Astrocyte (in vitro differentiated cells and primary cell): Measurements from ENCODE around the gene SUGCT.

Experiments
- EZH2 ChIP-seq: IDR thresholded peaks from 2 replicates; pipeline ENCODE4 v1.6.1; 2012; ENCODE audit warnings: mild to moderate bottlenecking, low read length, inconsistent platforms; ENCODE audit not compliant: insufficient read depth
- TF ChIP-seq, protein P1 (sequence below): IDR thresholded peaks from 2 replicates; pipeline ENCODE4 v1.5.1; 2011; ENCODE audit warnings: low read depth, mild to moderate bottlenecking, inconsistent platforms, low read length, moderate library complexity; ENCODE audit not compliant: insufficient read depth

DNA sequence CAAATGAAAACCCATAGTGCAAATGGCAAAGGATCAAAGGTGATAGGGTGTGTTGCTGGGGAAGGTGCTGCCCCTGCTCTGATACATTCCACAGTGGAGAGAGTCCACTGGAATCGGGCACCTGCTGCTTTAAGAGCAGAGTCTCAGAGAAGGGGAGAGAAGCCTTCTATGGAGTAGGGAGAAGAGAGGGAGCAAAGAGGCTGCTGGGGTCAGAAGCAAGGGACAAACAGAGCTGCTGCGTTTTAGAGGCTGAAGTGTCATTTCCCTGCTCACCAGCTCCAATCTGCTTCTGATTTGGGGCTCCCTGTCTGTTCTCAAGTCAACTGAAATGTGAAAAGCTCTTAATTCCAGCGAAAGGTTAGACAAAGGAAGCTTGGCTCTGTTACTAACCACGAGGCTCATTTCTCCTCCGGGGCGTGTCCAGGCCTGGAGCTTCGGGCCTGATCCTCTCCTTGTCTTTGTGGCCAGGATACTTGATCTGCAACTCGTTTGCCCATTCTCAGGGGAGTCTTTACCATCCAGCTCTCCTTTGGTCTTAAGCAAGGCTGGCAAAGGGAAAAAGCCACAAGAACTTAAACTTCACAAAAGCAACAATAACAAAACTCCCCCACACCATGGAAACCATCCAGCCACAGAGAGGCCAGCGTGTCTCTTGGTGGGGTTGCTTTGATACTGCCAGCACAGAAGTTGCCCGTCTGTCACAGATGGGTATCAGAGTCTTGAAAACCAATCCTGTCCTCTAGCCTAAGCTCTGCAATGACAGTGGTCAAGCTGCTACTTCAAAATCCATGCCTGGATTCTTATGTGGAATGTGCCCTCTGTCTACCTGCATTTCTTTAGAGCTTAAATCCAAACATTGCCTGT lies 692.6 kb downstream of the SUGCT start:
- TF ChIP-seq, protein P1, sequence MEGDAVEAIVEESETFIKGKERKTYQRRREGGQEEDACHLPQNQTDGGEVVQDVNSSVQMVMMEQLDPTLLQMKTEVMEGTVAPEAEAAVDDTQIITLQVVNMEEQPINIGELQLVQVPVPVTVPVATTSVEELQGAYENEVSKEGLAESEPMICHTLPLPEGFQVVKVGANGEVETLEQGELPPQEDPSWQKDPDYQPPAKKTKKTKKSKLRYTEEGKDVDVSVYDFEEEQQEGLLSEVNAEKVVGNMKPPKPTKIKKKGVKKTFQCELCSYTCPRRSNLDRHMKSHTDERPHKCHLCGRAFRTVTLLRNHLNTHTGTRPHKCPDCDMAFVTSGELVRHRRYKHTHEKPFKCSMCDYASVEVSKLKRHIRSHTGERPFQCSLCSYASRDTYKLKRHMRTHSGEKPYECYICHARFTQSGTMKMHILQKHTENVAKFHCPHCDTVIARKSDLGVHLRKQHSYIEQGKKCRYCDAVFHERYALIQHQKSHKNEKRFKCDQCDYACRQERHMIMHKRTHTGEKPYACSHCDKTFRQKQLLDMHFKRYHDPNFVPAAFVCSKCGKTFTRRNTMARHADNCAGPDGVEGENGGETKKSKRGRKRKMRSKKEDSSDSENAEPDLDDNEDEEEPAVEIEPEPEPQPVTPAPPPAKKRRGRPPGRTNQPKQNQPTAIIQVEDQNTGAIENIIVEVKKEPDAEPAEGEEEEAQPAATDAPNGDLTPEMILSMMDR, result no peak
- TF ChIP-seq EZH2, result no peak
